ENCODE measurements around the gene KCNK2.

KCNK2 gene

DNA sequence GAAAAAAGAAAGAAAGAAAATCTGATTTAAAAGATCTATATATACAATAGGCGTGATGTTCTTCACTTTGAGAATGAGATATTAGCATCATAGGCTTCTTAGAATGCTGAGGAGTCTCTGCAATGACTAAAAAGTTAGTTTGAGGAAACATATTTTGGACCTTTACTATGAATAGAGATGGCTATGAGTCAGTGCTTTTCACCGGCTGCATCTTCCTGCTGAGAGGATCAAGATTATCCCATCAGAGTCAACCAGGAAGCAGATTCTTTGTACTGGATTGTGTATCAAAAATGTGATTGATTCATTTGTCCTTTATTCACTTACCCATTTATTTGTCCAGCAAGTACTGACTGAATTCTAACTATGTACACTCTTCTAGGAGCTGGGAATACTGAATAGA, 144.2 kb downstream of the KCNK2 start:
- no peak overlapping the region for H3K27ac ChIP-seq
- H3K9me3 ChIP-seq, result no peaks in the 10 kb centered on the region
- no peaks in the 10 kb centered on the region for H3K27me3 ChIP-seq
- intact Hi-C loops (cut with DNase I; ENCODE audit: low total_unique reads), result no loop called here
- no peak overlapping the region for H3K4me3 ChIP-seq
- no peaks in the 10 kb centered on the region for H3K4me1 ChIP-seq
- H3K36me3 ChIP-seq, result no peaks in the 10 kb centered on the region
- DNase-seq, result no peak
- no peak for TF ChIP-seq CTCF (IDR thresholded peaks at IDR 0.05)

- no peak for DNase-seq
Measured at GRCh38 chr1:215228193-215228592, 145.7 kb downstream of the KCNK2 start.

GRCh38 chr1:215241451-215241850, 158.9 kb downstream of the KCNK2 start:
- no peak for TF ChIP-seq CTCF (IDR thresholded peaks at IDR 0.05)
- H3K27ac ChIP-seq, result no peak overlapping the region
- H3K36me3 ChIP-seq, result no peaks in the 10 kb centered on the region
- intact Hi-C loops (cut with DNase I; ENCODE audit: low total_unique reads), result no loop called here
- no peaks in the 10 kb centered on the region for H3K27me3 ChIP-seq
- no peaks in the 10 kb centered on the region for H3K9me3 ChIP-seq
- no peak for DNase-seq
- no peak overlapping the region for H3K4me3 ChIP-seq
- H3K4me1 ChIP-seq, result no peaks in the 10 kb centered on the region

More at GRCh38 chr1:215228193-215228592, 145.7 kb downstream of the KCNK2 start:
- no peak for TF ChIP-seq CTCF (IDR thresholded peaks at IDR 0.05)
- intact Hi-C loops (cut with DNase I; ENCODE audit: low total_unique reads), result no loop called here
- H3K27me3 ChIP-seq, result no peaks in the 10 kb centered on the region
- no peak overlapping the region for H3K4me3 ChIP-seq
- no peak overlapping the region for H3K27ac ChIP-seq
- no peaks in the 10 kb centered on the region for H3K36me3 ChIP-seq
- H3K4me1 ChIP-seq, result no peaks in the 10 kb centered on the region
- no peaks in the 10 kb centered on the region for H3K9me3 ChIP-seq

- intact Hi-C loops (cut with DNase I; ENCODE audit: low total_unique reads), result no loop called here
- no peak overlapping the region for H3K27ac ChIP-seq
- no peaks in the 10 kb centered on the region for H3K4me1 ChIP-seq
- no peak for DNase-seq
- H3K36me3 ChIP-seq, result no peaks in the 10 kb centered on the region
- H3K27me3 ChIP-seq, result no peaks in the 10 kb centered on the region
- no peak overlapping the region for H3K4me3 ChIP-seq
- no peaks in the 10 kb centered on the region for H3K9me3 ChIP-seq
- TF ChIP-seq CTCF (IDR thresholded peaks at IDR 0.05), result no peak
Measured at GRCh38 chr1:215243345-215244054, 161.0 kb downstream of the KCNK2 start.

DNA sequence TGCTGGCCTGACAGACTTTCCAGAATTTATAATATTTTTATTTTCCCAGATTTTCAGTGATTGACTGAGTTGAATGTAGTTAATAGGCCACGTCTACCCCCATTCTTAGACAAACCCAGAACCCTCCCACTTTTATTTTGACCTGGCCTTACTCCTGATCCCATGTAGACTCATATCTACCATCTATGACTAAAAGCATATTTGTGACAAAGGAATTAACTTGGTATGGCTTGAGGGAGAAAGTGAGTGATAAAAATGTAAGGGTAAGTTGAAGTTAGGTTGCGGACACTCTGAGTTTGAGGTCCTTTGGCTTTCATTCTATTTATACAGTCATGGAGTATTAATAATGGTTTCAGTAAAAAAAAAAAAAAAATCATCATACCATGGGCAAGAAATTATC, 168.4 kb downstream of the KCNK2 start:
- no peaks in the 10 kb centered on the region for H3K9me3 ChIP-seq
- H3K4me3 ChIP-seq, result no peak overlapping the region
- no peaks in the 10 kb centered on the region for H3K4me1 ChIP-seq
- intact Hi-C loops (cut with DNase I; ENCODE audit: low total_unique reads), result no loop called here
- no peaks in the 10 kb centered on the region for H3K36me3 ChIP-seq
- H3K27ac ChIP-seq, result no peak overlapping the region
- no peak for TF ChIP-seq CTCF (IDR thresholded peaks at IDR 0.05)
- DNase-seq, result no peak
- H3K27me3 ChIP-seq, result no peaks in the 10 kb centered on the region

DNA sequence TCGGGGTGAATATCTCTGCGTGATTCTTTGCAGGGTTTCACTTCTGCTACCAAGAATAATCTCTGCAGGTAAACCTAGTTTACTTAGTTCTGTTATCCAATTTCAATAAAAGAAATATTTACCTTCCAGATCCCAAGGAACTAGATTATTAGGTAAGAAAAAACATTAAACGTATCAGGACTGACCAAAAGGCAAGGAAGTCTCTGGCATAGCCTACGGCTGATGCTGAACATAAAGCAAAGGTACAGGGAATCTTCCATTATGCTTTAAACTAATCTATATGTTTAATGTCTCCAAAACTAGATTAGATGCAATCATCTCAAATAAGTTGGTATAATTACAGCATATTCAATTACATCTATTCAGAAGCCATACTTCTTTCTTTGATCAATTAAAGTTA, 168.9 kb downstream of the KCNK2 start:
- no peaks in the 10 kb centered on the region for H3K4me1 ChIP-seq
- H3K27me3 ChIP-seq, result no peaks in the 10 kb centered on the region
- intact Hi-C loops (cut with DNase I; ENCODE audit: low total_unique reads), result no loop called here
- H3K36me3 ChIP-seq, result no peaks in the 10 kb centered on the region
- H3K4me3 ChIP-seq, result no peak overlapping the region
- H3K27ac ChIP-seq, result no peak overlapping the region
- no peaks in the 10 kb centered on the region for H3K9me3 ChIP-seq
- no peak for DNase-seq
- no peak for TF ChIP-seq CTCF (IDR thresholded peaks at IDR 0.05)

Measured in tibial artery (tissue), 4 donors.